Measurements from ENCODE around the gene UROC1. TPM values are rescaled to one million over a fixed set of nuclear protein-coding genes. Genes with fewer than 3 reads are reported as not detected.

Gene UROC1
- total and polyA plus RNA-seq, 2 of the 4 experiments (the other 2 are of a cell fraction), result not detected

- no peak overlapping the region for H2BK120ac ChIP-seq (ENCODE audit: low read depth, low read length)
- H4K91ac ChIP-seq (ENCODE audit: insufficient read depth, low read depth, low read length), result no peak overlapping the region
- H2BK15ac ChIP-seq (ENCODE audit: low read depth, low read length), result no peak overlapping the region
- no peak overlapping the region for H3K4me3 ChIP-seq (ENCODE audit: insufficient read depth, low read depth, low read length)
- no peak overlapping the region for H2AFZ ChIP-seq (replicated peaks; ENCODE audit: low read length, poor library complexity)
- H3K9ac ChIP-seq (ENCODE audit: low read depth, low read length), result no peak overlapping the region
- no peak overlapping the region for H2AK9ac ChIP-seq (replicated peaks; ENCODE audit: low read depth, low read length, poor library complexity)
- H3K4me1 ChIP-seq (ENCODE audit: control insufficient read depth, insufficient read depth, low read length), result peaks cover 6% of the 10 kb centered on the region
- no peak overlapping the region for H3K4ac ChIP-seq (ENCODE audit: low read depth, low read length)
- no peak overlapping the region for H3K4me2 ChIP-seq (ENCODE audit: low read depth, low read length)
- H2BK5ac ChIP-seq (ENCODE audit: low read depth, low read length, poor library complexity, severe bottlenecking), result no peak overlapping the region
- no peaks in the 10 kb centered on the region for H3K9me3 ChIP-seq (ENCODE audit: control insufficient read depth, insufficient read depth, low read length)
- dilution Hi-C loops (cut with HindIII; ENCODE audit: low sequenced_read_pairs, unreplicated experiment) (no loop called here), intact Hi-C loops (cut with micrococcal nuclease) (no loop called here), in situ Hi-C loops (cut with MboI; ENCODE audit: low sequenced_read_pairs) (no loop called here)
- H3K14ac ChIP-seq (replicated peaks; ENCODE audit: low read depth, low read length), result no peak overlapping the region
- no peak overlapping the region for H2BK20ac ChIP-seq (ENCODE audit: low read depth, low read length)
- WGBS, 2 experiments (ENCODE audit: extremely low coverage in 2 of 2, insufficient read length in 1 of 2), result 96% methylated on average over 4 of the region's 12 CpGs; no CpG with 5 or more reads in 1 of the 2 experiments
- TF ChIP-seq POLR2A (IDR thresholded peaks at IDR 0.05; ENCODE audit: low read depth, low read length) (no peak), SMC3 (IDR thresholded peaks at IDR 0.05; ENCODE audit: low read depth, low read length) (no peak), RFX5 (IDR thresholded peaks at IDR 0.05; ENCODE audit: low read depth, low read length) (no peak), NFE2L2 (IDR thresholded peaks at IDR 0.05; ENCODE audit: low read depth, low read length) (no peak), MAFK (IDR thresholded peaks at IDR 0.05; ENCODE audit: low read depth, low read length) (no peak)
- H3K9me1 ChIP-seq (ENCODE audit: insufficient read depth, low read length), result peaks cover 7% of the 10 kb centered on the region; the same call in 1 of the 2 replicates
- H4K5ac ChIP-seq (ENCODE audit: low read depth, low read length), result no peak overlapping the region
- ATAC-seq (ENCODE audit: low read depth) (no peak), DNase-seq (no peak)
- no peak overlapping the region for H3K23ac ChIP-seq (ENCODE audit: low read depth, low read length)
- H4K20me1 ChIP-seq (ENCODE audit: insufficient read depth, low read length), result peaks cover 12% of the 10 kb centered on the region
- peaks cover 3 to 13% of the 10 kb centered on the region in 2 experiments for H3K79me1 ChIP-seq (ENCODE audit: low read depth in 1 of 2, low read length in 2 of 2)
- H3K27me3 ChIP-seq (ENCODE audit: control insufficient read depth, insufficient read depth, low read length), result no peaks in the 10 kb centered on the region
- H3K27ac ChIP-seq (ENCODE audit: insufficient read depth, low read length), result no peak overlapping the region
- H3K18ac ChIP-seq (ENCODE audit: low read depth, low read length), result no peak overlapping the region
- POLR2A ChIA-PET (ENCODE audit: unreplicated experiment), result no interaction called here
- BruUV-seq (replicated peaks), result no TSS peak
- CTCF ChIA-PET, result no interaction called here
- no peak overlapping the region for H3K56ac ChIP-seq (ENCODE audit: extremely low read depth, insufficient read depth, low read length)
- peaks cover 17% of the 10 kb centered on the region for H3K36me3 ChIP-seq (ENCODE audit: control insufficient read depth, insufficient read depth, low read length)
- H2AK5ac ChIP-seq (ENCODE audit: low read depth, low read length), result no peak overlapping the region
- no peak overlapping the region for H4K8ac ChIP-seq (ENCODE audit: low read depth in 2 of 2, low read length in 2 of 2)
Measured at GRCh38 chr3:126451511-126451910, 66.1 kb downstream of the UROC1 start.
